ENCODE measurements around the gene FOXK2. TPM values are rescaled to one million over a fixed set of nuclear protein-coding genes. Genes with fewer than 3 reads are reported as not detected.

The FOXK2 gene
- total and polyA plus RNA-seq, 7 experiments from 2014 or later = 4.2 to 67.1 (median 42.3) TPM

DNA sequence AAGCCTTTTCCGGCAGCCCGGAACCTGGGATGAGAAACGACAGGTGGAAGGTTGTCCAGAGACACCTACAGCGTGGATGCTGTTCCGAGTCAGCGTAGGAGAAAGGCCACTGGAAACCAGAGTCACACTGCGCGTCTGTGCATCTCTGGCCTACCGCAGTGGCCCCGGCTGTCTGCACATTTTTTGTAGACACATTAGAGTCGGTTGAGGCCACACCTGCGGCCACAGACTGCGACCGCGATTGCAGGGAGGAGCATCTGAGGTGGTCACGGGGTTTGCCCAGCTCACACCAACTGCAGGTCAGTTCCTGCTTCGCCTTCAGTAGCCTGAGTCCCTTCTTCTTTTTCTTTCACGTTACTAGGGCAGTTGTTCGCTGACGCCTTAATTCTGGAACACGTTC lies 76.4 kb downstream of the FOXK2 start:
- peaks cover 0 to 2% (median 0%) of the 10 kb centered on the region in 11 donors for H3K9me3 Mint-ChIP-seq
- H3K27ac ChIP-seq (ENCODE audit: low read depth, low read length) = no peak overlapping the region
- POLR2A ChIA-PET = interaction anchor here (0.9 kb wide), 1 partner anchor 13 kb away, joined by 3 read pairs; no protein-coding TSS in a partner anchor
- DNase-seq (no peak), ATAC-seq (no peak)
- H3K27ac Mint-ChIP-seq = peak overlapping the region in 3 of 9 donors; percentile 17 to 42 (median 38)
- no peaks in the 10 kb centered on the region for H3K27me3 Mint-ChIP-seq
- H3K9me3 ChIP-seq (ENCODE audit: control insufficient read depth in 2 of 3, low read length in 3 of 3) = no peaks in the 10 kb centered on the region
- CTCF ChIA-PET = no interaction called here
- peaks cover 0 to 41% (median 0%) of the 10 kb centered on the region in 3 experiments for H3K36me3 ChIP-seq (ENCODE audit: control insufficient read depth in 2 of 3, insufficient read depth in 3 of 3, low read length in 3 of 3)
- H3K27me3 ChIP-seq (ENCODE audit: control insufficient read depth in 2 of 2, insufficient read depth in 2 of 2, low read length in 2 of 2) = no peaks in the 10 kb centered on the region
- H3K36me3 Mint-ChIP-seq = peaks cover 0 to 11% (median 6%) of the 10 kb centered on the region in 5 donors
- H3K4me1 ChIP-seq (ENCODE audit: control insufficient read depth in 2 of 2, insufficient read depth in 2 of 2, low read length in 2 of 2) = peaks cover 24 to 31% of the 10 kb centered on the region in 2 donors
- H3K4me3 ChIP-seq (ENCODE audit: low read length) = no peak overlapping the region
- intact Hi-C loops (cut with micrococcal nuclease) = loop anchor here in 1 of 2 donors (10.0 kb wide), 1 partner anchor 99 kb away; the partner anchor contains the start of gene RAB40B
- H3K4me1 Mint-ChIP-seq = peaks cover 19 to 47% (median 36%) of the 10 kb centered on the region in 7 donors
- peak overlapping the region in 1 of 10 donors; percentile 79 for H3K4me3 Mint-ChIP-seq

DNA sequence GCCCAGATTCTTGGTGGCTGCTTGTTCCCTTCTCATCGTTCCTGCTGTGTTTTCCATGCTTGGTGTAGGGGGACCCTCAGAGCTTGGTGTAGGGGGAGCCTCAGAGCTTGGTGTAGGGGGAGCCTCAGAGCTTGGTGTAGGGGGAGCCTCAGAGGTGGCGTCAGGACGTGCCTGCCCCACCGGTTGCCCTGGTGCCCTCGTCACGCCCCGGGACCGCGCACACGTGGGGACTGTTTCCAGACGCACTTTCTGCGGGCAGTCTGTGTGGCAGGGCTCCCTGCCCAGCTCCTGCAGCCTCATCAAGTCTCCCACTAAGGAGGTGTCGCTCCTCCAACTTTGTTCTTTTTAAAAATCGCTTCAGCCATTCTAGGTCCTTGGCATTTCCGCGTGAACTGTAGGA lies 76.8 kb downstream of the FOXK2 start:
- POLR2A ChIA-PET = no interaction called here
- H3K4me1 ChIP-seq (ENCODE audit: control insufficient read depth in 2 of 2, insufficient read depth in 2 of 2, low read length in 2 of 2) = peaks cover 24 to 31% of the 10 kb centered on the region in 2 donors

DNA sequence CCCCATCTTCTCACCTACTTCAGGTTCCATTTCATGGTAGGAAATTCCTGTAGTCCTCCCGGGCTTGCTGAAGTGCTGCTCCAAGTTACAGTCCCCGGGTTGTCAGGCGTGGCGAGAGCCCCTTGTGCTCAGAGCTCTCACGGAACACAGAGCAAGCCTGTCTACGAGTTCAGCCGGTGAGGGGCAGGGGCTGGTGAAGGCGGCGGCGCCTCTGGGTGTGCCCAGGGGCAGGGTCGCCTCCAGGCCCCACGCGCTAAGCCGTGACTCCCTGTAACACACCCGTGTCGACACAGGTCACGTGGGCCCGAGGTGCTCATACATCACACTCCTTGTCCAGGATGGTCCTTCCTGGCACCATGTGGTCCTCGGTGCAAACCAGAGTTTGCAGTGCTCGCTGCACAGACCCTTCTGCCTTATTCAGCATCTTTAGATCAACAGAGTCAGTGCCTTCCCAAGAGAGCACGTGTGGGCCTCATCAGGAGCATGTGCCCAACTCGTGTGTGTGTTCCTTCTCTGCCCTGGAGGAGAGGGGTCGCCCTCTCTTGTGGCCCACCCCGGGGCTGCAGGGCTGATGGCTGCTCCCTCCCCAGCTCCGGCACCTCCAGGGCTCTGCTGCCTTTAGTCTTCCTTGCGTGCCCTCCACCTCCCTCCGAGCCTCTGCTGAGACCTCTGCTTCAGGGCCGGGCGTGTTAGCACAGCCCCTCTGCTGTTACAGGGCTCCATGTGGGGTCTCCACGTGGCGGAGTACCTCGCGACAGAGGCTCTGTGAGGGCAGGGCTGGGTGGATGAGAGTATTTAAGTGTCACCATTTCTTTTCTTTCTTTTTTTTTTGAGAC lies 77.5 kb downstream of the FOXK2 start:
- Histone ChIP-seq H3K9me3 (ENCODE audit: control insufficient read depth in 2 of 3, low read length in 3 of 3) (no peaks in the 10 kb centered on the region), H3K36me3 (ENCODE audit: control insufficient read depth in 2 of 3, insufficient read depth in 3 of 3, low read length in 3 of 3) (peaks cover 0 to 52% (median 0%) of the 10 kb centered on the region in 3 experiments), H3K4me3 (ENCODE audit: low read length) (no peak overlapping the region), H3K27ac (ENCODE audit: low read depth, low read length) (no peak overlapping the region), H3K4me1 (ENCODE audit: control insufficient read depth in 2 of 2, insufficient read depth in 2 of 2, low read length in 2 of 2) (peaks cover 23 to 27% of the 10 kb centered on the region in 2 donors), H3K27me3 (ENCODE audit: control insufficient read depth in 2 of 2, insufficient read depth in 2 of 2, low read length in 2 of 2) (no peaks in the 10 kb centered on the region)
- Mint-ChIP-seq H3K4me3 (no peak overlapping the region), H3K9me3 (peaks cover 0 to 2% (median 0%) of the 10 kb centered on the region in 11 donors), H3K27ac (peak overlapping the region in 3 of 9 donors; percentile 28 to 62 (median 34)), H3K27me3 (no peaks in the 10 kb centered on the region), H3K36me3 (peaks cover 0 to 18% (median 7%) of the 10 kb centered on the region in 5 donors), H3K4me1 (peaks cover 19 to 42% (median 29%) of the 10 kb centered on the region in 7 donors)
- ChIA-PET CTCF (no interaction called here), POLR2A (no interaction called here)
- ATAC-seq (no peak), DNase-seq (no peak)
- intact Hi-C loops (cut with micrococcal nuclease) = loop anchor here in 1 of 2 donors (10.0 kb wide), 1 partner anchor 98 kb away; the partner anchor contains the start of gene RAB40B

More for the DNA sequence above, 76.8 kb downstream of the FOXK2 start:
- H3K27ac Mint-ChIP-seq = peak overlapping the region in 2 of 9 donors; percentile 17 to 38
- H3K27ac ChIP-seq (ENCODE audit: low read depth, low read length) = no peak overlapping the region
- ATAC-seq = no peak
- H3K9me3 Mint-ChIP-seq = peaks cover 0 to 2% (median 0%) of the 10 kb centered on the region in 11 donors
- peaks cover 0 to 15% (median 6%) of the 10 kb centered on the region in 5 donors for H3K36me3 Mint-ChIP-seq
- intact Hi-C loops (cut with micrococcal nuclease) = loop anchor here in 1 of 2 donors (10.0 kb wide), 1 partner anchor 99 kb away; the partner anchor contains the start of gene RAB40B
- no peaks in the 10 kb centered on the region for H3K27me3 Mint-ChIP-seq
- peaks cover 19 to 47% (median 33%) of the 10 kb centered on the region in 7 donors for H3K4me1 Mint-ChIP-seq
- H3K4me3 Mint-ChIP-seq = no peak overlapping the region
- DNase-seq = no peak
- CTCF ChIA-PET = no interaction called here
- no peak overlapping the region for H3K4me3 ChIP-seq (ENCODE audit: low read length)
- H3K9me3 ChIP-seq (ENCODE audit: control insufficient read depth in 2 of 3, low read length in 3 of 3) = no peaks in the 10 kb centered on the region
- no peaks in the 10 kb centered on the region for H3K27me3 ChIP-seq (ENCODE audit: control insufficient read depth in 2 of 2, insufficient read depth in 2 of 2, low read length in 2 of 2)
- H3K36me3 ChIP-seq (ENCODE audit: control insufficient read depth in 2 of 3, insufficient read depth in 3 of 3, low read length in 3 of 3) = peaks cover 0 to 45% (median 0%) of the 10 kb centered on the region in 3 experiments

DNA sequence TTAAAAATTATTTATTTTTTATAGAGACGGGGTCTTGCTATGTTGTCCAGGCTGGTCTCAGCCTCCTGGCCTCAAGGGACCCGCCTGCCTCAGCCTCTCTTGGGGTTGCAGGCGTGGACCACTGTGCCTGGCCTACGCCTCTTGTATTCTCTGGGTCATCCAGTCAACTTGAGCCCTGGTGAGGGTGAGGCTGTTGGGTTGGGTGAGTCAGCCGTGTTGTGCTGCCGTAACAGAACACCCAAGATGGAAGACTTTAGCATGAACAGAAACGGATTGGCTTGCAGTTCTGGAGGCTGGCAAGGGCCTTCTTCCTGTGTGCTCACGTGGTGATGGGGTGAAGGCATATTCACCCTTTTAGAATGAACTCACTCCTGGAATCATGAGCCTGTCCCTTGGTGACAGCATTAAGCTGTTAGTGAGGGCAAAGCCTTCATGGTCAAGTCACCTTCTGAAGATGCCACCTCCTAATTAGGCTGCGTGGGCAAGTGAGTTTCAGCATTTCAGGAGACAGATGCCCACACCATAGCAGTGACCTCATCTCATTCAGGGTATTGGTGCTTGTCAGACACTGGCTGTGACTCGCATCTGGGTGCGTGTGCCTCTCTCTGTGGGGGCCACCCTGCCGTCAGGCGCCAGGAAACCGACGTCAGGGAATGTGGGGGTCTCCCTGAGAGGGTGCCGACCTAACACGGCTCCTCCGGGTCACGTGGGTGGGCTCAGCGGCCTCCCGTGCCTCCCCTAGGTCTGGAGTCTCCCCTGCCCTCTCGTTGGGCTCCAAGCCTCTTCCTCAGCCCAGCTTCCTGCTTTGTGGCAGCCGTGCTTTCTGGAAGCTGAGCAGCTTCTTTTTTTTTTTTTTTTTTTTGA lies 79.0 kb downstream of the FOXK2 start:
- Mint-ChIP-seq H3K27ac (peak overlapping the region in 2 of 9 donors; percentile 4 to 9), H3K4me1 (peaks cover 12 to 30% (median 23%) of the 10 kb centered on the region in 7 donors), H3K36me3 (peaks cover 0 to 28% (median 17%) of the 10 kb centered on the region in 5 donors), H3K27me3 (no peaks in the 10 kb centered on the region), H3K9me3 (no peaks in the 10 kb centered on the region), H3K4me3 (no peak overlapping the region)
- no peaks in the 10 kb centered on the region for H3K9me3 ChIP-seq (ENCODE audit: control insufficient read depth in 2 of 3, low read length in 3 of 3)
- H3K27ac ChIP-seq (ENCODE audit: low read depth, low read length) = no peak overlapping the region
- H3K4me3 ChIP-seq (ENCODE audit: low read length) = no peak overlapping the region
- H3K36me3 ChIP-seq (ENCODE audit: control insufficient read depth in 2 of 3, insufficient read depth in 3 of 3, low read length in 3 of 3) = peaks cover 0 to 65% (median 6%) of the 10 kb centered on the region in 3 experiments
- peaks cover 11 to 20% of the 10 kb centered on the region in 2 donors for H3K4me1 ChIP-seq (ENCODE audit: control insufficient read depth in 2 of 2, insufficient read depth in 2 of 2, low read length in 2 of 2)
- POLR2A ChIA-PET = no interaction called here
- intact Hi-C loops (cut with micrococcal nuclease) = loop anchor here in 1 of 2 donors (10.0 kb wide), 1 partner anchor 96 kb away; the partner anchor contains the start of gene RAB40B
- no peak for DNase-seq
- no peak for ATAC-seq
- H3K27me3 ChIP-seq (ENCODE audit: control insufficient read depth in 2 of 2, insufficient read depth in 2 of 2, low read length in 2 of 2) = no peaks in the 10 kb centered on the region
- CTCF ChIA-PET = no interaction called here

DNA sequence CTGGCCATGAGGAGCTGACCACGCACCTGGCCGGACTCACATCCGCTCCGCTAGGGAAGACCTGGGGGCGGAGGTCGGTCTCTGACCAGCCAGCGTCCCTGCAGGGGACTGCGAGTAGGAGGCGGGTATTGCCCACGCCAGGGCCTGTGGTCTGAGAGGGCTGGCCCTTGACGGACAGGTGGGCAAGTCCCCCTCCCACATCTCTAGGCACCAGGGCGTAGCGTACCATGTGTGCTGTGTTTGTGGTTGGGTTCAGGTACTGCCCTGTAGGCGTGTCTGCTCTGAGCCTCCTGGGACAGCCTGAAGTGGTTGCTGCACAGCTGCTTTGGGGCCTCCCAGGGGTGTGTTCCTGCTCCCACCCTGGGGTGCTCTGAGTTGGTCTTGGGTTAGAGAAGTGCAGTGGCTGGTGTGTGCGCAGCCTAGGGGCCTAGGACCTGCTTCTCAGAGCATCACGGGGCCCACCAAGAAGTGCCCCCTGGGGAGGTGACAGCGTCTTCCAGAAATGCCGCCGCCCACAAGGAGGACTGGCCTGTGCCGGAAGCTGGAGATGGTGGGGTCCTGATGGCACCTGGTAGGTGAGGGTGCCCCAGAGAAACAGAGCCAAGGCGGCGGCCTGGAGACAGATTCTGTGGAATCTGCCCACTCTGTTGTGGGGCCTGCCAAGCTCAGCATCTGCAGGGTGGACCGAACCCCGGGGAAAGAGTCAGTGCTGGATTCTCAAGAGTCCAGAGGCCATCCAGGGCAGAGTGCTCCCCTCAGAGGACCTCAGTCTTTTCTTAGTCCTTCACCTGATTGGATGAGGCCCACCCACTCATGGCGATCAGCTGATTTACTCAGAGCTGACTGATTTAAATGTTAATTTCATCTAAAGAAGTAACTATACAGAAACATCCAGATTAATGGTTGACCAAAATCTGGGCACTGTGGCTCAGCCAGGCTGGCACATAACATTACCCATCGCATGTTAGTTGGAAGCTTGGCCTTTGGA lies 80.4 kb downstream of the FOXK2 start:
- Mint-ChIP-seq H3K36me3 (peaks cover 0 to 40% (median 25%) of the 10 kb centered on the region in 5 donors), H3K4me3 (no peak overlapping the region), H3K9me3 (no peaks in the 10 kb centered on the region), H3K27ac (no peak overlapping the region), H3K4me1 (peaks cover 7 to 24% (median 21%) of the 10 kb centered on the region in 7 donors), H3K27me3 (no peaks in the 10 kb centered on the region)
- Histone ChIP-seq H3K9me3 (ENCODE audit: control insufficient read depth in 2 of 3, low read length in 3 of 3) (no peaks in the 10 kb centered on the region), H3K36me3 (ENCODE audit: control insufficient read depth in 2 of 3, insufficient read depth in 3 of 3, low read length in 3 of 3) (peaks cover 0 to 73% (median 14%) of the 10 kb centered on the region in 3 experiments), H3K27ac (ENCODE audit: low read depth, low read length) (no peak overlapping the region), H3K27me3 (ENCODE audit: control insufficient read depth in 2 of 2, insufficient read depth in 2 of 2, low read length in 2 of 2) (no peaks in the 10 kb centered on the region), H3K4me3 (ENCODE audit: low read length) (no peak overlapping the region), H3K4me1 (ENCODE audit: control insufficient read depth in 2 of 2, insufficient read depth in 2 of 2, low read length in 2 of 2) (peaks cover 0 to 6% of the 10 kb centered on the region in 2 donors)
- ChIA-PET POLR2A (no interaction called here), CTCF (no interaction called here)
- no peak for DNase-seq
- intact Hi-C loops (cut with micrococcal nuclease) = loop anchor here in 1 of 2 donors (10.0 kb wide), 1 partner anchor 95 kb away; the partner anchor contains the start of gene RAB40B
- no peak for ATAC-seq
